Muscle of leg (tissue), 11 donors: ENCODE measurements around the gene SLC16A12. TPM values are rescaled to one million over a fixed set of nuclear protein-coding genes. Genes with fewer than 3 reads are reported as not detected.
"Not testable (repeated sequence)": the region's sequence is repeated elsewhere in the genome, so short reads cannot be mapped to it uniquely, and the experiment has no call there.

Source experiments
- DNase-seq: peaks from one replicate; pipeline ENCODE4 v3.0.0; 2013
- H3K27ac ChIP-seq: one replicate; pipeline ENCODE4 v1.5.1; 2013; ENCODE audit warnings: mild to moderate bottlenecking, low read length, control low read depth
- H3K27me3 ChIP-seq: one replicate; pipeline ENCODE4 v1.6.1; 2013; ENCODE audit warnings: low read length; ENCODE audit not compliant: control insufficient read depth, insufficient read depth
- H3K36me3 ChIP-seq: one replicate; pipeline ENCODE4 v1.6.1; 2013; ENCODE audit warnings: low read length; ENCODE audit not compliant: control insufficient read depth, insufficient read depth
- H3K4me1 ChIP-seq: one replicate; pipeline ENCODE4 v1.6.1; 2013; ENCODE audit warnings: low read length; ENCODE audit not compliant: control insufficient read depth, insufficient read depth
- H3K4me3 ChIP-seq: one replicate; pipeline ENCODE4 v1.5.1; 2013; ENCODE audit warnings: low read length, control low read depth
- H3K9me3 ChIP-seq: replicated peaks from 2 replicates; pipeline ENCODE4 v1.6.1; 2013; ENCODE audit warnings: low read depth, low read length; ENCODE audit not compliant: control insufficient read depth
- WGBS: methylation state at CpG from one replicate; pipeline ENCODE4 v1.1.5; 2013; ENCODE audit warnings: missing lambda C conversion rate; ENCODE audit not compliant: insufficient coverage; 5-methylcytosine and 5-hydroxymethylcytosine counted together
- polyA plus RNA-seq, 8 donors: library from polyadenylated mRNA; unstranded; fragments of 120-200 nt; gene quantifications; one replicate each; pipeline versions ENCODE4 v1.2.1 to v1.2.3, GENCODE V29; 2013; ENCODE audit warnings: inconsistent platforms in 1 of 8, low replicate concordance in 1 of 8; ENCODE audit not compliant: insufficient read length in 8 of 8, insufficient read depth in 1 of 8
- total RNA-seq: library from RNA; stranded (reverse); fragments of 120-200 nt; gene quantifications from one replicate; pipeline ENCODE4 v1.2.4, GENCODE V29; 2013

Gene SLC16A12
- total and polyA plus RNA-seq, 9 donors = 0.67 to 2.3 (median 1.5) TPM

- not testable (repeated sequence) for H3K4me1 ChIP-seq, H3K9me3 ChIP-seq, H3K27ac ChIP-seq, DNase-seq, H3K36me3 ChIP-seq, H3K4me3 ChIP-seq
- peaks cover 15% of the 10 kb centered on the region for H3K27me3 ChIP-seq
- WGBS = no CpG with 5 or more reads among the region's 6 CpGs
Observed at GRCh38 chr10:89529711-89530110, 5.7 kb downstream of the SLC16A12 start.

- DNase-seq = peak; percentile 76
- no peak overlapping the region for H3K27ac ChIP-seq
- no peaks in the 10 kb centered on the region for H3K36me3 ChIP-seq
- no peaks in the 10 kb centered on the region for H3K9me3 ChIP-seq
- H3K4me1 ChIP-seq = peaks cover 3% of the 10 kb centered on the region
- WGBS = 63% methylated on average over 1 of the region's 4 CpGs
- no peak overlapping the region for H3K4me3 ChIP-seq
- H3K27me3 ChIP-seq = peaks cover 2% of the 10 kb centered on the region
Observed at GRCh38 chr10:89526358-89526757, 9.0 kb downstream of the SLC16A12 start.

- Histone ChIP-seq H3K27ac (no peak overlapping the region), H3K9me3 (no peaks in the 10 kb centered on the region), H3K4me1 (peaks cover 3% of the 10 kb centered on the region), H3K4me3 (no peak overlapping the region), H3K36me3 (no peaks in the 10 kb centered on the region), H3K27me3 (no peaks in the 10 kb centered on the region)
- DNase-seq = no peak
- no CpG with 5 or more reads among the region's 5 CpGs for WGBS
Observed at GRCh38 chr10:89525556-89525955, 9.8 kb downstream of the SLC16A12 start.

- H3K9me3 ChIP-seq = no peaks in the 10 kb centered on the region
- H3K4me1 ChIP-seq = peaks cover 3% of the 10 kb centered on the region
- no peak for DNase-seq
- WGBS = 83% methylated on average over 6 of the region's 7 CpGs
- H3K4me3 ChIP-seq = no peak overlapping the region
- H3K27ac ChIP-seq = no peak overlapping the region
- no peaks in the 10 kb centered on the region for H3K36me3 ChIP-seq
- no peaks in the 10 kb centered on the region for H3K27me3 ChIP-seq
Observed at GRCh38 chr10:89524279-89524678, 11.1 kb downstream of the SLC16A12 start.

GRCh38 chr10:89523274-89523673, 12.1 kb downstream of the SLC16A12 start:
- no peaks in the 10 kb centered on the region for H3K36me3 ChIP-seq
- H3K27me3 ChIP-seq = no peaks in the 10 kb centered on the region
- WGBS = no CpG with 5 or more reads among the region's 1 CpG

GRCh38 chr10:89522463-89522862, 12.9 kb downstream of the SLC16A12 start:
- peaks cover 5% of the 10 kb centered on the region for H3K4me1 ChIP-seq
- WGBS = no CpG with 5 or more reads among the region's 1 CpG
- DNase-seq = no peak
- no peaks in the 10 kb centered on the region for H3K27me3 ChIP-seq
- H3K4me3 ChIP-seq = no peak overlapping the region
- no peak overlapping the region for H3K27ac ChIP-seq
- no peaks in the 10 kb centered on the region for H3K9me3 ChIP-seq
- H3K36me3 ChIP-seq = no peaks in the 10 kb centered on the region

More at GRCh38 chr10:89523274-89523673, 12.1 kb downstream of the SLC16A12 start:
- Histone ChIP-seq H3K4me3 (no peak overlapping the region), H3K27ac (no peak overlapping the region), H3K9me3 (no peaks in the 10 kb centered on the region), H3K4me1 (peaks cover 3% of the 10 kb centered on the region)
- DNase-seq = no peak

GRCh38 chr10:89521368-89521767, 14.0 kb downstream of the SLC16A12 start:
- H3K4me3 ChIP-seq = no peak overlapping the region
- WGBS = no CpG with 5 or more reads among the region's 2 CpGs
- H3K36me3 ChIP-seq = no peaks in the 10 kb centered on the region
- no peaks in the 10 kb centered on the region for H3K9me3 ChIP-seq
- peaks cover 7% of the 10 kb centered on the region for H3K4me1 ChIP-seq
- peak; percentile 55 for DNase-seq
- H3K27me3 ChIP-seq = no peaks in the 10 kb centered on the region
- peak overlapping the region; percentile 36 for H3K27ac ChIP-seq

- Histone ChIP-seq H3K4me1 (peaks cover 7% of the 10 kb centered on the region), H3K4me3 (no peak overlapping the region), H3K36me3 (no peaks in the 10 kb centered on the region), H3K27me3 (no peaks in the 10 kb centered on the region), H3K27ac (peak overlapping the region; percentile 36), H3K9me3 (no peaks in the 10 kb centered on the region)
- DNase-seq = no peak
- WGBS = no CpG with 5 or more reads among the region's 1 CpG
Observed at GRCh38 chr10:89520706-89521105, 14.7 kb downstream of the SLC16A12 start.

- DNase-seq = peak; percentile 80
- WGBS = 7% methylated on average over 3 of the region's 12 CpGs
- Histone ChIP-seq H3K9me3 (no peaks in the 10 kb centered on the region), H3K4me1 (peaks cover 13% of the 10 kb centered on the region), H3K4me3 (no peak overlapping the region), H3K36me3 (no peaks in the 10 kb centered on the region), H3K27me3 (no peaks in the 10 kb centered on the region), H3K27ac (peak overlapping the region; percentile 62)
Observed at GRCh38 chr10:89518876-89519842, 16.2 kb downstream of the SLC16A12 start.

GRCh38 chr10:89518108-89518507, 17.3 kb downstream of the SLC16A12 start:
- Histone ChIP-seq H3K27me3 (no peaks in the 10 kb centered on the region), H3K4me3 (no peak overlapping the region), H3K4me1 (peaks cover 13% of the 10 kb centered on the region), H3K9me3 (no peaks in the 10 kb centered on the region), H3K27ac (no peak overlapping the region), H3K36me3 (no peaks in the 10 kb centered on the region)
- 52% methylated on average over 3 of the region's 3 CpGs for WGBS
- DNase-seq = no peak
